OCI-LY7 (cell line): ENCODE measurements around the gene ABHD16B. TPM values are rescaled to one million over a fixed set of nuclear protein-coding genes. Genes with fewer than 3 reads are reported as not detected.

Experiments
- Bru-seq: library from RNA; stranded (reverse); fragments of 400-500 nt; gene quantifications from one replicate; lab custom pipeline; 2021; lab: Mats Ljungman, UMichigan
- BruChase-seq, 2 experiments: library from RNA; stranded (reverse); fragments of 400-500 nt; gene quantifications; one replicate each; lab custom pipeline; 2021; lab: Mats Ljungman, UMichigan
- BruUV-seq: library from RNA; stranded (reverse); fragments of 400-500 nt; replicated peaks from 2 replicates; lab custom pipeline; 2021; lab: Mats Ljungman, UMichigan
- CTCF ChIA-PET: fragments of 300-600 bp; sonication (Branson Sonifier 250); formaldehyde crosslinking; loops from one replicate; lab custom pipeline; 2022; ENCODE audit warnings: antibody characterized with exemption; ENCODE audit not compliant: unreplicated experiment; lab: Charles Lee
- POLR2A ChIA-PET: fragments of 300-600 bp; sonication (Branson Sonifier 250); formaldehyde crosslinking; loops from one replicate; lab custom pipeline; 2022; ENCODE audit warnings: antibody characterized with exemption; lab: Charles Lee
- DNase-seq: peaks from one replicate; pipeline ENCODE4 v3.0.0-alpha.2; 2015; ENCODE audit warnings: low spot score
- H2AFZ ChIP-seq: fragments of 200-600 bp; sonication (generic), shearing (Covaris generic); 2 replicates; pipeline ENCODE4 v1.6.1; 2014; ENCODE audit warnings: mild to moderate bottlenecking, antibody characterized with exemption, low read length, moderate library complexity
- H3K27ac ChIP-seq: fragments of 200-600 bp; sonication (generic); 2 replicates; pipeline ENCODE4 v1.5.1; 2014; ENCODE audit warnings: mixed run types, low read depth, mild to moderate bottlenecking, moderate library complexity, low read length, inconsistent platforms; ENCODE audit not compliant: poor library complexity, severe bottlenecking
- H3K36me3 ChIP-seq: fragments of 200-600 bp; sonication (generic); 2 replicates; pipeline ENCODE4 v1.6.1; 2014; ENCODE audit warnings: mild to moderate bottlenecking, antibody characterized with exemption, low read length, moderate library complexity, mixed read lengths; ENCODE audit not compliant: insufficient read depth
- H3K4me1 ChIP-seq: fragments of 200-600 bp; sonication (generic); 2 replicates; pipeline ENCODE4 v1.5.1; 2014; ENCODE audit warnings: mild to moderate bottlenecking, low read length; ENCODE audit not compliant: insufficient read depth, poor library complexity, severe bottlenecking
- H3K4me2 ChIP-seq: fragments of 200-600 bp; sonication (generic); 2 replicates; pipeline ENCODE4 v1.6.1; 2014; ENCODE audit warnings: mild to moderate bottlenecking, low read length
- H3K4me3 ChIP-seq: fragments of 200-600 bp; sonication (generic); 2 replicates; pipeline ENCODE4 v1.5.1; 2014; ENCODE audit warnings: mild to moderate bottlenecking, low read depth, low read length; ENCODE audit not compliant: poor library complexity, severe bottlenecking
- H3K79me2 ChIP-seq: fragments of 200-600 bp; sonication (generic); 2 replicates; pipeline ENCODE4 v1.6.1; 2016; ENCODE audit warnings: low read depth, mild to moderate bottlenecking, low read length, moderate library complexity, mixed read lengths; ENCODE audit not compliant: insufficient read depth
- H3K9me2 ChIP-seq: fragments of 200-600 bp; sonication (generic); 2 replicates; pipeline ENCODE4 v1.6.1; 2016; ENCODE audit warnings: mild to moderate bottlenecking, low read length, mixed read lengths; ENCODE audit not compliant: insufficient read depth
- H3K9me3 ChIP-seq: fragments of 200-600 bp; sonication (generic); 2 replicates; pipeline ENCODE4 v1.6.1; 2014; ENCODE audit warnings: mild to moderate bottlenecking, mixed run types, low read length, mixed read lengths
- H4K20me1 ChIP-seq: fragments of 200-600 bp; sonication (generic); 2 replicates; pipeline ENCODE4 v1.6.1; 2014; ENCODE audit warnings: mild to moderate bottlenecking, antibody characterized with exemption, low read length, moderate library complexity, mixed read lengths; ENCODE audit not compliant: insufficient read depth
- CTCF ChIP-seq: fragments of 200-600 bp; sonication (generic); conservative IDR thresholded peaks from 2 replicates; pipeline ENCODE4 v1.5.1; 2014; ENCODE audit warnings: mild to moderate bottlenecking, antibody characterized with exemption, low read length, moderate library complexity, mixed read lengths
- EZH2phosphoT487 ChIP-seq: fragments of 200-600 bp; sonication (generic); IDR thresholded peaks from 2 replicates; pipeline ENCODE4 v1.6.1; 2018; ENCODE audit warnings: low read depth, borderline replicate concordance, mild to moderate bottlenecking, mixed run types, antibody characterized with exemption, low read length, moderate library complexity, mixed read lengths
- intact Hi-C: fragments of 100-400 bp; cut with micrococcal nuclease; formaldehyde crosslinking; loops from one replicate; pipeline ENCODE4 v1.10.0; 2022; ENCODE audit not compliant: unreplicated experiment
- long read RNA-seq: library from polyadenylated mRNA; stranded (forward); transcript quantifications from one replicate; pipeline ENCODE4 v2.0.0, GENCODE V29; 2022
- total RNA-seq, 2 experiments: library from RNA; depleted of rRNA in 1 of 2; stranded (reverse); fragments of >200 nt in 1 of 2; shearing (Covaris generic) in 1 of 2; gene quantifications; 2 replicates each; pipeline ENCODE4 v1.2.3, GENCODE V29; 2014 to 2022

The ABHD16B gene
- total RNA-seq (2014; rRNA removed; shearing (Covaris generic)) = not detected in 2 replicates
- 0.29 TPM in 1 of 2 replicates, not detected in the other for total RNA-seq (2022)
- Bru-seq, nascent RNA = not detected
- BruChase-seq, experiment 1, labeled RNA remaining after a 6-hour chase = not detected
- BruChase-seq, experiment 2, labeled RNA remaining after a 2-hour chase = not detected
- long read RNA-seq = 0 reads

DNA sequence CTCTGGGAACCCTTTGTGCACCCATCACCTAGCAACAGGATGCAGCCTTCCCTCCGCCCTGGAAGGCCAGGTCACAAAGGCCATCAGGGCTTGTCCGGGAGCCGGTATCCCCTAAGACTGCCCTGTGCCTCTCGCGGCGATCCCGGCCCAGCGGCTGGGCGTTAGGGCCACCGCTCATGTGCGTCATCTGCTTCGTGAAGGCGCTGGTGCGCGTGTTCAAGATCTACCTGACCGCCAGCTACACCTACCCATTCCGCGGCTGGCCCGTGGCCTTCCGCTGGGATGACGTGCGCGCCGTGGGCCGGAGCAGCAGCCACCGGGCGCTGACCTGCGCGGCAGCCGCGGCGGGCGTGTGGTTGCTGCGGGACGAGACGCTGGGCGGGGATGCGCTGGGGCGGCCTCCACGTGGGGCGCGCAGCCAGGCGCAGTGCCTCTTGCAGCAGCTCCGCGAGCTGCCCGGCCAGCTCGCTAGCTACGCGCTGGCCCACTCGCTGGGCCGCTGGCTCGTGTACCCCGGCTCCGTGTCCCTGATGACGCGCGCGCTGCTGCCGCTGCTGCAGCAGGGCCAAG, at the start of gene ABHD16B:
ABHD16B (plus strand) TSS at position 134 of the 570 bp plus-strand sequence; CDS start at position 177, 43 bp downstream.
- H3K27ac ChIP-seq = no peak within 1 kb of the TSS
- H3K9me2 ChIP-seq = no peaks in the 10 kb centered on the region
- H3K9me3 ChIP-seq = no peaks in the 10 kb centered on the region
- TF ChIP-seq EZH2phosphoT487 = no peak
- TF ChIP-seq CTCF = no peak
- H3K4me2 ChIP-seq = no peak within 1 kb of the TSS
- BruUV-seq = no TSS peak
- H3K4me3 ChIP-seq = no peak within 1 kb of the TSS
- no peak within 1 kb of the TSS for H2AFZ ChIP-seq
- H3K4me1 ChIP-seq = peaks cover 22% of the 10 kb centered on the region
- CTCF ChIA-PET = no interaction called here
- no peak for DNase-seq
- POLR2A ChIA-PET = no interaction called here
- no peaks in the 10 kb centered on the region for H4K20me1 ChIP-seq
- intact Hi-C loops = loop anchor here (10.0 kb wide), 1 partner anchor 327 kb away; the partner anchor contains the start of gene PTK6
- peaks cover 16% of the 10 kb centered on the region for H3K36me3 ChIP-seq
- peaks cover 22% of the 10 kb centered on the region; the same call in 1 of the 2 replicates for H3K79me2 ChIP-seq

DNA sequence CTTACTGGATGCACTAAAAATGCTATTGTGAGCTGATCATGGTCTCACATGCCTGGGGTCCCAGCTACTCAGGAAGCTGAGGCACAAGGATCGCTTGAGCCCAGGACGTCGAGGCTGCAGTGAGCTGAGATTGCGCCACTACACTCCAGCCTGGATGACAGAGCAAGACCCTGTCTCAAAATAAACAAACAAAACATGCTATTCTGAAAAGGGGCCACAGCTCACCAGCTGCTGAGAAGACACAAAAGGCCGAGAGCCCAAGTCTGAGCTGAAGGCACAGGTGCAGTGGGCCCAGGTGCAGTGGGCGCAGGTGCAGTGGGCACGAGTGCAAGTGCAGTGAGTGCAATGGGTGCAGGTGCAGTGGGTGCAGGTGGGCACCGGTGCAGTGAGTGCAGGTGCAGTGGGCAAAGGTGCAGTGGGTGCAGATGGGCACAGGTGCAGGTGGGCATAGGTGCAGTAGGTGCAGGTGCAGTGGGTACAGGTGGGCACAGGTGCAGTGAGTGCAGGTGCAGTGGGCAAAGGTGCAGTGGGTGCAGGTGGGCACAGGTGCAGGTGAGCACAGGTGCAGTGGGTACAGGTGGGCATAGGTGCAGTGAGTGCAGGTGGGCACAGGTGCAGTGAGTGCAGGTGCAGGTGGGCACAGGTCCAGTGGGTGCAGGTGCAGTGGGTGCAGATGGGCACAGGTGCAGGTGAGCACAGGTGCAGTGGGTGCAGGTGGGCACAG, 46.2 kb upstream of the ABHD16B start:
- H2AFZ ChIP-seq = no peak overlapping the region
- intact Hi-C loops = no loop called here
- no peaks in the 10 kb centered on the region for H3K9me2 ChIP-seq
- POLR2A ChIA-PET = no interaction called here
- BruUV-seq = no TSS peak
- CTCF ChIA-PET = no interaction called here
- H3K4me1 ChIP-seq = no peaks in the 10 kb centered on the region
- H3K27ac ChIP-seq = no peak overlapping the region
- no peaks in the 10 kb centered on the region for H3K79me2 ChIP-seq
- no peak for DNase-seq
- H3K4me2 ChIP-seq = no peak overlapping the region
- no peaks in the 10 kb centered on the region for H4K20me1 ChIP-seq
- H3K4me3 ChIP-seq = no peak overlapping the region
- TF ChIP-seq CTCF = no peak
- no peak for TF ChIP-seq EZH2phosphoT487
- no peaks in the 10 kb centered on the region for H3K36me3 ChIP-seq
- no peaks in the 10 kb centered on the region for H3K9me3 ChIP-seq
